Keratinocyte (primary cell): ENCODE measurements around the gene IRF2BP2.

ENCODE experiments used
- EZH2 ChIP-seq: IDR thresholded peaks from one replicate; pipeline ENCODE4 v1.6.1; 2012; ENCODE audit warnings: inconsistent platforms, mild to moderate bottlenecking, low read length, moderate library complexity
- TF ChIP-seq, protein P1 (sequence below), 3 experiments: IDR thresholded peaks in 1 of 3; conservative IDR thresholded peaks in 1 of 3; optimal IDR thresholded peaks in 1 of 3; 2 replicates in 2 of 3; 3 replicates in 1 of 3; pipeline versions ENCODE3 to v1.5.1; 2011; ENCODE audit warnings: low read length in 3 of 3, mild to moderate bottlenecking in 3 of 3, moderate library complexity in 2 of 3, control low read depth in 1 of 3, inconsistent platforms in 1 of 3; ENCODE audit not compliant: insufficient read depth in 2 of 3; ENCODE audit errors: extremely low read depth in 1 of 3

DNA sequence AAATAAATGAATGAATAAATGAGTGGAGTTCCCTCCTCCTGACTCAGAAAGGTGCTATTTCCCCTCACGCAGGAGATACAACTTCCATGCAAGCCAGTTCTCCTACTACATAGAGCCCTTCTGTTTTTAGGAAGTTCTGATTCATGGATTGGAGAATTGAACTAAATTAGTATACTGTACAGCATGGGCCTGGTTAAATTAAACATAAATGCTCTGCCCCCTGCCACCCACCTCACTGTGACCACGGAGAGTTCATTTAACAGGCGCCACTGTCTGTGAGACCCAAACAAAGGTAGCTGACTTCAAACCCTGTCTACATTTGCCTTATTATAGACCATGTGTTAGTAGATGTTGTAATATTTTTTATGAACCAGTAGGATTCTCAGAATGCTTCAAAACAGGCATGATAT, 9.1 kb upstream of the IRF2BP2 start:
- TF ChIP-seq, protein P1, sequence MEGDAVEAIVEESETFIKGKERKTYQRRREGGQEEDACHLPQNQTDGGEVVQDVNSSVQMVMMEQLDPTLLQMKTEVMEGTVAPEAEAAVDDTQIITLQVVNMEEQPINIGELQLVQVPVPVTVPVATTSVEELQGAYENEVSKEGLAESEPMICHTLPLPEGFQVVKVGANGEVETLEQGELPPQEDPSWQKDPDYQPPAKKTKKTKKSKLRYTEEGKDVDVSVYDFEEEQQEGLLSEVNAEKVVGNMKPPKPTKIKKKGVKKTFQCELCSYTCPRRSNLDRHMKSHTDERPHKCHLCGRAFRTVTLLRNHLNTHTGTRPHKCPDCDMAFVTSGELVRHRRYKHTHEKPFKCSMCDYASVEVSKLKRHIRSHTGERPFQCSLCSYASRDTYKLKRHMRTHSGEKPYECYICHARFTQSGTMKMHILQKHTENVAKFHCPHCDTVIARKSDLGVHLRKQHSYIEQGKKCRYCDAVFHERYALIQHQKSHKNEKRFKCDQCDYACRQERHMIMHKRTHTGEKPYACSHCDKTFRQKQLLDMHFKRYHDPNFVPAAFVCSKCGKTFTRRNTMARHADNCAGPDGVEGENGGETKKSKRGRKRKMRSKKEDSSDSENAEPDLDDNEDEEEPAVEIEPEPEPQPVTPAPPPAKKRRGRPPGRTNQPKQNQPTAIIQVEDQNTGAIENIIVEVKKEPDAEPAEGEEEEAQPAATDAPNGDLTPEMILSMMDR (optimal IDR thresholded peaks at IDR 0.05 in 1 of 3, IDR thresholded peaks at IDR 0.05 in 1 of 3, conservative IDR thresholded peaks at IDR 0.05 in 1 of 3; ENCODE audit: extremely low read depth in 1 of 3, insufficient read depth in 2 of 3, low read length in 3 of 3), result no peak
- no peak for TF ChIP-seq EZH2
